K562 (cell line): Measurements from ENCODE around the gene BPIFB2. TPM values are rescaled to one million over a fixed set of nuclear protein-coding genes. Genes with fewer than 3 reads are reported as not detected.

Source experiments
- MGA ChIP-seq: fragments of 450-650 bp; IDR thresholded peaks from 2 replicates; pipeline ENCODE4 v1.6.1; 2016; ENCODE audit warnings: mild to moderate bottlenecking, moderate library complexity
- NFATC3 ChIP-seq: fragments of 450-650 bp; IDR thresholded peaks from 2 replicates; pipeline ENCODE4 v1.6.1; 2017; ENCODE audit warnings: mild to moderate bottlenecking
- SFPQ ChIP-seq: fragments of 200-400 bp; formaldehyde crosslinking; IDR thresholded peaks from 2 replicates; pipeline ENCODE4 v1.6.1; 2017; ENCODE audit warnings: mild to moderate bottlenecking, low read depth, low read length, moderate library complexity
- polyA plus RNA-seq, 8 experiments: library from polyadenylated mRNA; depleted of rRNA in 4 of 8; stranded (reverse) in 5 of 8; unstranded in 3 of 8; fragments of >200 nt; fragmentation: Nextera tagmentation in 2 of 8; fragmentation: Illumina TruSeq in 1 of 8; extraction: Ambion mirVana in 2 of 8; extraction: Trizol in 1 of 8; gene quantifications; 2 replicates each; pipeline versions ENCODE4 v1.2.1 to v1.2.3, GENCODE V29; 2011 to 2014; ENCODE audit warnings: inconsistent platforms in 1 of 8, missing spikeins in 1 of 8
- total RNA-seq, 7 experiments: library from RNA; depleted of rRNA in 6 of 7; stranded (reverse); fragments of >200 nt in 6 of 7; fragmentation: Illumina TruSeq in 2 of 7; extraction: Trizol in 2 of 7; gene quantifications; 2 replicates each; pipeline versions ENCODE4 v1.2.1 to v1.2.3, GENCODE V29; 2011 to 2021; ENCODE audit warnings: low replicate concordance in 1 of 7

The BPIFB2 gene
- total and polyA plus RNA-seq, 9 of the 15 experiments (the other 6 are each of a cell fraction or from before 2014, with no cell fraction given): not detected

- TF ChIP-seq MGA: no peak
- TF ChIP-seq NFATC3: no peak
- TF ChIP-seq SFPQ: no peak
These were observed 38.9 kb downstream of the BPIFB2 start (continued) for GRCh38 chr20:33046412-33046811.
